ENCODE data around the gene KLHL14. TPM values are rescaled to one million over a fixed set of nuclear protein-coding genes. Genes with fewer than 3 reads are reported as not detected.
A peak's percentile ranks its signal among the peaks of the same experiment; 100 is the strongest.

Gene KLHL14
- total and polyA plus RNA-seq, 5 donors from 2014 or later = 0.20 TPM; not detected in 4

DNA sequence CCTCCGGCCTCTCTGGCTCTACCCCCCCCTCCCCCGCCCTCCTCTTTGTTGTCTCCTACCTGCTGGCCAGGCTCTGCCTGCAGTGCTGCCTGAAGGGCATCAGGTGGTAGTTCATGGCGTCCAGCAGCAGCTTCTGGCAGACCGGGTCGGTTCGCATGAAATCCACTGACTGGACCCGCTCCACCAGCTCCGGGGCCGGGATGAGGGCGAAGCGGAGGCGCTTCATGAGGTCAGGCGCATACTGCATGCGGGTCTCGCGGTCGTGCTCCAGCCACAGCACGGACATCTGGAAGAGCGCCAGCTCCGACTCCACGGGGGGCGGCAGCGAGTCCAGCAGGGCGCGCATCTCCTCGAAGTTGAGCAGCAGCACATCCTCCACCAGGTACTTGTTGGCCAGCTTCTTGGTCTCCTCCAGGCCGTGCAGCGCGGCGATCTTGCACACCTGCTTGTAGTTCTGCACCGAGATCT lies 3.2 kb downstream of the KLHL14 start:
- Histone ChIP-seq H3K27ac (ENCODE audit: insufficient read depth, low read length, poor library complexity, severe bottlenecking) (no peak overlapping the region), H3K4me3 (ENCODE audit: low read depth, low read length) (no peak overlapping the region), H3K9me3 (ENCODE audit: control insufficient read depth in 2 of 2, low read length in 2 of 2) (no peaks in the 10 kb centered on the region), H3K36me3 (ENCODE audit: control insufficient read depth, insufficient read depth, low read length) (no peaks in the 10 kb centered on the region), H3K4me1 (ENCODE audit: control insufficient read depth, insufficient read depth, low read length, poor library complexity, severe bottlenecking) (no peaks in the 10 kb centered on the region), H3K27me3 (ENCODE audit: control insufficient read depth, insufficient read depth, low read length) (peaks cover 12% of the 10 kb centered on the region)
- no peak for ATAC-seq (ENCODE audit: low read depth in 2 of 2)
- Mint-ChIP-seq H3K27me3 (peaks cover 56% of the 10 kb centered on the region), H3K4me1 (peaks cover 0 to 10% (median 2%) of the 10 kb centered on the region in 4 donors), H3K9me3 (peaks cover 0 to 6% (median 0%) of the 10 kb centered on the region in 7 donors), H3K4me3 (peak overlapping the region in 1 of 4 donors; percentile 13), H3K27ac (no peak overlapping the region), H3K36me3 (no peaks in the 10 kb centered on the region)
- DNase-seq = no peak

DNA sequence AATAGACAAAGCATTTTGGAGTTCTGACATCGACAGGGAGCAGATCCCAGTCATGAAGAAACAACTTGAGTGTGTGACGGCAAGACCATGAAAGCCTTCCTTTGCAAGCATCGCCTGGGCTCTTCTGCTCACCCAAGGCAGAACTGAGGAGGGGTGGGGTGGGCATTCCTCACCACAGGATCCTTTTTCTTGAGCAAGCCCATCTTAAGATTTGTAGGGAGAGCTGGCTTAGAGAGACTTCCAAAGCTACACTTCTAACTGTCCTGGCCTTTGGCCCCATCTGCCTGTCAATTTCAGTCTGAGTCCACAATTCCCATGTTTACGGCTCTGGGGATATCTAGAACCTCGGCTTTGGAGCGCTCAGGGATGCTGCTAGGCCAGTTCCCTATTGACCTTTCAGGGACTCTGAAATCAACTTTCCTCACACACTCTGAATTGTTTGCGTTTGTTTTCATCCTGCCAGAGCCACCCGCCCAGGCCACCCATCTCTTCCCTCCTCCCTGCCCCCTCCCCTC lies 3.7 kb downstream of the KLHL14 start:
- H3K27me3 ChIP-seq (ENCODE audit: control insufficient read depth, insufficient read depth, low read length) = peaks cover 10% of the 10 kb centered on the region
- Mint-ChIP-seq H3K4me3 (peak overlapping the region in 1 of 4 donors; percentile 21), H3K27ac (no peak overlapping the region), H3K36me3 (no peaks in the 10 kb centered on the region), H3K27me3 (peaks cover 58% of the 10 kb centered on the region), H3K4me1 (peaks cover 0 to 10% (median 2%) of the 10 kb centered on the region in 4 donors), H3K9me3 (peaks cover 0 to 6% (median 0%) of the 10 kb centered on the region in 7 donors)
- no peak overlapping the region for H3K4me3 ChIP-seq (ENCODE audit: low read depth, low read length)
- ATAC-seq (ENCODE audit: low read depth in 2 of 2) (no peak), DNase-seq (no peak)
- H3K27ac ChIP-seq (ENCODE audit: insufficient read depth, low read length, poor library complexity, severe bottlenecking) = no peak overlapping the region
- no peaks in the 10 kb centered on the region for H3K36me3 ChIP-seq (ENCODE audit: control insufficient read depth, insufficient read depth, low read length)
- no peaks in the 10 kb centered on the region for H3K9me3 ChIP-seq (ENCODE audit: control insufficient read depth in 2 of 2, low read length in 2 of 2)
- no peaks in the 10 kb centered on the region for H3K4me1 ChIP-seq (ENCODE audit: control insufficient read depth, insufficient read depth, low read length, poor library complexity, severe bottlenecking)

DNA sequence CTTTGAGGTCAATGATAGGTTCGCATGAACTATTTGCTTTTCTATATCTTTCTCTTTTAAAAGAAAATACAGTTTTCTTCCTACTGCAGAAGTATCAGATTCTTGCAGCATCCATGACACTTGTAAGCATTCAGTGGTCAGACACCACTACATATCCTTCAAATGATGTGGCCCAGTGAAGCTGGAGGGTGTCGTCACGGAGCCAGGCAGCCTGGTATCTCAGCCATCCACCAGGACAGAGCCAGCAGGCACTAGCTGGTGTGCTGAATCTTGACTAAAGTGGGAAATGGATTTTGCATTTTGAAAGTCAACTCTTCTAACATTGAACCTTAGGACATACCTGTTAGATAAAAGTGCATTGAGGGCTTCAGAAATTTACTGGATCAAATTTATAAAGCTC lies 5.4 kb downstream of the KLHL14 start:
- H3K4me1 ChIP-seq (ENCODE audit: control insufficient read depth, insufficient read depth, low read length, poor library complexity, severe bottlenecking) = no peaks in the 10 kb centered on the region

DNA sequence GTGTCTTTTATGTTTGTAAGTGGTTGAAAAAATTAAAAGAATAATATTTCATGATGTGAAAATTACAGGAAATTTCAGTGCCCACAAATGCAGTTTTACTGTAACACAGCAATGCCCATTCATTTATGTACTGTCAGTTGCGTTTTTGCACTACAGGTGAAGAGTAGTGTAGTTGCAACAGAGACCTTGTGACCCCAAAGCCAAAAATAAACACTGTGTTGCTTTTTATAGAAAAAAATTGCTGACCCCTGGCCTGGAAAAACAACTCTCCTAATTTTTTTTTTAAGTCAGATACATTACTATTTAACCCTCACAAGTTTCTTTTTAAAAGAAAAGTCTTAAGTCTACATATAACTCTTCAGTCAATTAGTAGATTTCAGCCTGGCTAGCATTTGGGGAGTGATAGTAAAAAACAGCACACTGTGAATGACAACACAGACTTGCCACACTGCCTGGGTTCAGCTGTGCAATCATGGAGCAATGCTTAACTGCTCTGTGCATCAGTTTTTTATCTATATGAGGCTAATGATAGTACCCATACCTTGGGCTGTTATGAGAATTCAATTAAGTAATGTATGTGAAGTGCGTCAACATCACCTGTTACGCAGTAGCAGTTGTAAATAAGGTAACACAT lies 8.1 kb downstream of the KLHL14 start:
- H3K27me3 Mint-ChIP-seq = peaks cover 34% of the 10 kb centered on the region
- no peaks in the 10 kb centered on the region for H3K36me3 Mint-ChIP-seq
- H3K4me3 Mint-ChIP-seq = no peak overlapping the region
- ATAC-seq (ENCODE audit: low read depth in 2 of 2) (no peak), DNase-seq (no peak)
- H3K27ac ChIP-seq (ENCODE audit: insufficient read depth, low read length, poor library complexity, severe bottlenecking) = no peak overlapping the region
- peaks cover 0 to 3% (median 0%) of the 10 kb centered on the region in 4 donors for H3K4me1 Mint-ChIP-seq
- H3K4me3 ChIP-seq (ENCODE audit: low read depth, low read length) = no peak overlapping the region
- H3K27ac Mint-ChIP-seq = no peak overlapping the region
- peaks cover 0 to 5% (median 0%) of the 10 kb centered on the region in 7 donors for H3K9me3 Mint-ChIP-seq
- H3K9me3 ChIP-seq (ENCODE audit: control insufficient read depth in 2 of 2, low read length in 2 of 2) = no peaks in the 10 kb centered on the region
- peaks cover 5% of the 10 kb centered on the region for H3K27me3 ChIP-seq (ENCODE audit: control insufficient read depth, insufficient read depth, low read length)
- no peaks in the 10 kb centered on the region for H3K36me3 ChIP-seq (ENCODE audit: control insufficient read depth, insufficient read depth, low read length)
- H3K4me1 ChIP-seq (ENCODE audit: control insufficient read depth, insufficient read depth, low read length, poor library complexity, severe bottlenecking) = no peaks in the 10 kb centered on the region

More for the DNA sequence above, 5.4 kb downstream of the KLHL14 start:
- Histone ChIP-seq H3K36me3 (ENCODE audit: control insufficient read depth, insufficient read depth, low read length) (no peaks in the 10 kb centered on the region), H3K4me3 (ENCODE audit: low read depth, low read length) (no peak overlapping the region), H3K9me3 (ENCODE audit: control insufficient read depth in 2 of 2, low read length in 2 of 2) (no peaks in the 10 kb centered on the region), H3K27me3 (ENCODE audit: control insufficient read depth, insufficient read depth, low read length) (peaks cover 5% of the 10 kb centered on the region), H3K27ac (ENCODE audit: insufficient read depth, low read length, poor library complexity, severe bottlenecking) (no peak overlapping the region)
- Mint-ChIP-seq H3K36me3 (no peaks in the 10 kb centered on the region), H3K27ac (no peak overlapping the region), H3K27me3 (peaks cover 45% of the 10 kb centered on the region), H3K4me3 (no peak overlapping the region), H3K9me3 (peaks cover 0 to 6% (median 0%) of the 10 kb centered on the region in 7 donors), H3K4me1 (peaks cover 0 to 5% (median 0%) of the 10 kb centered on the region in 4 donors)
- ATAC-seq (ENCODE audit: low read depth in 2 of 2) (no peak), DNase-seq (no peak)

DNA sequence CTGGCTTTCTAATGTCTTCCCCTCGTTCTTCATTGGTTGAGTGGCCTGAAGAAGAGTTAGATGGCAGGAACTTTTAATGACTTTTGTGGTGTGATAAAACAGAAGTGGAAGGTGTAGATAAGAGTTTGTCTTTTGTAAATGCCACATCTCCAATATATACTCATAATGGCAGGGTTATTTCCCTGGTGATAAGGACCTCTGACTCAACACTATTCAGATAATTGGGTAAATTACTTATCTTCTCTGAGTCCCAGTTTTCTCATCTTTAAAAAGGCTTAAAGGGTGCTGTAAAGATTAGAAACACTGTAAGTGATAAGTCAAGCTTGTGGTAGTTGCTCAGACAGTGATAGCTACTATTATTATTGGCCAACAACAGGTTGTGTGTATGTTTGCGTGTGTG lies 9.5 kb downstream of the KLHL14 start:
- Mint-ChIP-seq H3K4me1 (no peaks in the 10 kb centered on the region), H3K4me3 (no peak overlapping the region), H3K27ac (no peak overlapping the region), H3K9me3 (peaks cover 0 to 3% (median 0%) of the 10 kb centered on the region in 7 donors), H3K36me3 (no peaks in the 10 kb centered on the region), H3K27me3 (peaks cover 20% of the 10 kb centered on the region)
- Histone ChIP-seq H3K36me3 (ENCODE audit: control insufficient read depth, insufficient read depth, low read length) (no peaks in the 10 kb centered on the region), H3K27ac (ENCODE audit: insufficient read depth, low read length, poor library complexity, severe bottlenecking) (no peak overlapping the region), H3K9me3 (ENCODE audit: control insufficient read depth in 2 of 2, low read length in 2 of 2) (no peaks in the 10 kb centered on the region), H3K4me1 (ENCODE audit: control insufficient read depth, insufficient read depth, low read length, poor library complexity, severe bottlenecking) (no peaks in the 10 kb centered on the region), H3K27me3 (ENCODE audit: control insufficient read depth, insufficient read depth, low read length) (no peaks in the 10 kb centered on the region), H3K4me3 (ENCODE audit: low read depth, low read length) (no peak overlapping the region)
- ATAC-seq (ENCODE audit: low read depth in 2 of 2) (no peak), DNase-seq (no peak)

DNA sequence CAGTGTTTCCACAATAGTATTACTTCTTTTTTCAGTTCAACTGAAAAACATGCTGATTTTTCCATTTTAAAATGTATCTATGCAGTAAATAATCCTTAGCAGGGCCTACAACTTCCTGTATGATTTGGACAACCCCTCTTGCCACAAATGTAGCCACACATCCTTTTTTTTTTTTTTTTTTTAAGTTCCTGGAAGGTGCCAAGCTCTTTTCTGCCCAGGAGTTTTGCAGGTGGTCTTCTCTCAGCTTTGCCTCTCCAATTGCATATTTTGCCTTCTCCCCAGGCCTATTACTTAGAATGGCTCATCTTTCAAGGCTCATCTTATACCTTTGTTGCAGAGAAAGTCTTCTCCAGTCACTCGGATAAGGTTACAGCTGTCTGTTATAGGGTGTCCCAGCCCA lies 11.6 kb downstream of the KLHL14 start:
- ATAC-seq (ENCODE audit: low read depth in 2 of 2) (no peak), DNase-seq (no peak)
- H3K27ac Mint-ChIP-seq = no peak overlapping the region
- Histone ChIP-seq H3K4me3 (ENCODE audit: low read depth, low read length) (no peak overlapping the region), H3K27me3 (ENCODE audit: control insufficient read depth, insufficient read depth, low read length) (no peaks in the 10 kb centered on the region), H3K27ac (ENCODE audit: insufficient read depth, low read length, poor library complexity, severe bottlenecking) (no peak overlapping the region), H3K36me3 (ENCODE audit: control insufficient read depth, insufficient read depth, low read length) (no peaks in the 10 kb centered on the region), H3K9me3 (ENCODE audit: control insufficient read depth in 2 of 2, low read length in 2 of 2) (no peaks in the 10 kb centered on the region), H3K4me1 (ENCODE audit: control insufficient read depth, insufficient read depth, low read length, poor library complexity, severe bottlenecking) (no peaks in the 10 kb centered on the region)
- H3K4me1 Mint-ChIP-seq = no peaks in the 10 kb centered on the region
- no peak overlapping the region for H3K4me3 Mint-ChIP-seq
- H3K27me3 Mint-ChIP-seq = peaks cover 8% of the 10 kb centered on the region
- H3K9me3 Mint-ChIP-seq = peaks cover 0 to 3% (median 0%) of the 10 kb centered on the region in 7 donors
- H3K36me3 Mint-ChIP-seq = no peaks in the 10 kb centered on the region

DNA sequence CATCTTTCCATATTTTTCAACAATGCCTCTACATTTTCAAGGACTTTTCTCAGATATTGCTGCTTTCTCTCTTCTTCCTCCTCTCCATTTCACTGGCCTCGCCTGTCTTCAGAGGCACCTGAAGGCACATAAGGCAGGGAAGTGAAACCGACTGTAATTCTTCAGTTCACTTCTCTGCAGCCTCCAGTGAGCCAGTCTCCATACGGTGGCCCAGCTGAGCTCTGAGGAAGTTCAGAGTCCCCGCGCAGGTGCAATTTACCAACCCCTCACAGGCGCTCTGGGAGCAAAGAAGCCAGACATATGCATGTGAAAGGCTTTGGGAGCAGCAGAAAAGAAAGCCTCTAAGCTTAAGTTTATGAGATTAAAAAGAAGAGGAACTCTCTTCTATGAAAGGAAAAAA lies 12.4 kb downstream of the KLHL14 start:
- no peaks in the 10 kb centered on the region for H3K27me3 ChIP-seq (ENCODE audit: control insufficient read depth, insufficient read depth, low read length)
- Mint-ChIP-seq H3K36me3 (no peaks in the 10 kb centered on the region), H3K27ac (peak overlapping the region in 1 of 3 donors; percentile 21), H3K9me3 (peaks cover 0 to 3% (median 0%) of the 10 kb centered on the region in 7 donors), H3K4me1 (no peaks in the 10 kb centered on the region), H3K4me3 (no peak overlapping the region), H3K27me3 (peaks cover 8% of the 10 kb centered on the region)
- no peak overlapping the region for H3K4me3 ChIP-seq (ENCODE audit: low read depth, low read length)
- ATAC-seq (ENCODE audit: low read depth in 2 of 2) (peak; percentile 37 to 48), DNase-seq (no peak)
- H3K9me3 ChIP-seq (ENCODE audit: control insufficient read depth in 2 of 2, low read length in 2 of 2) = no peaks in the 10 kb centered on the region
- no peaks in the 10 kb centered on the region for H3K36me3 ChIP-seq (ENCODE audit: control insufficient read depth, insufficient read depth, low read length)
- H3K4me1 ChIP-seq (ENCODE audit: control insufficient read depth, insufficient read depth, low read length, poor library complexity, severe bottlenecking) = no peaks in the 10 kb centered on the region
- H3K27ac ChIP-seq (ENCODE audit: insufficient read depth, low read length, poor library complexity, severe bottlenecking) = no peak overlapping the region

All from CD4-positive, CD25-positive, alpha-beta regulatory T cell (primary cell).